NCI-H226 (cell line): ENCODE results near the gene TMEM109.

ENCODE experiments used
- DNase-seq: peaks from one replicate; pipeline ENCODE4 v3.0.0-alpha.2; 2015

TMEM109 gene

GRCh38 chr11:60945295-60945667 is 31.3 kb downstream of the TMEM109 start:
- DNase-seq: no peak

GRCh38 chr11:60946601-60947264 is 32.8 kb downstream of the TMEM109 start:
- no peak for DNase-seq

GRCh38 chr11:60947700-60948099 is 33.7 kb downstream of the TMEM109 start:
- DNase-seq: no peak

GRCh38 chr11:60948250-60948649 is 34.3 kb downstream of the TMEM109 start:
- DNase-seq: peak; percentile 36

- DNase-seq: no peak
Observed at GRCh38 chr11:60950024-60950423, 36.1 kb downstream of the TMEM109 start.

- no peak for DNase-seq
Observed at GRCh38 chr11:60950933-60951605, 37.1 kb downstream of the TMEM109 start.

- DNase-seq: no peak
Observed at GRCh38 chr11:60951606-60951903, 37.6 kb downstream of the TMEM109 start.

- peak; percentile 47 for DNase-seq
Observed at GRCh38 chr11:60951904-60952741, 38.2 kb downstream of the TMEM109 start, which contains the start of gene SLC15A3. Gene SLC15A3 (minus strand): TSS chr11:60952176. CDS start chr11:60951551, 625 bp downstream.

GRCh38 chr11:60952742-60953170 is 38.8 kb downstream of the TMEM109 start:
- DNase-seq: no peak

- DNase-seq: no peak
Observed at GRCh38 chr11:60953781-60954180, 39.8 kb downstream of the TMEM109 start.

- DNase-seq: no peak
Observed at GRCh38 chr11:60954421-60954820, 40.5 kb downstream of the TMEM109 start.

- no peak for DNase-seq
Observed at GRCh38 chr11:60955571-60955970, 41.6 kb downstream of the TMEM109 start.

GRCh38 chr11:60957188-60957587 is 43.2 kb downstream of the TMEM109 start:
- no peak for DNase-seq

GRCh38 chr11:60959431-60959830 is 45.5 kb downstream of the TMEM109 start:
- DNase-seq: no peak

GRCh38 chr11:60960405-60960804 is 46.4 kb downstream of the TMEM109 start:
- DNase-seq: no peak

GRCh38 chr11:60964801-60965200 is 50.8 kb downstream of the TMEM109 start:
- DNase-seq: no peak

- no peak for DNase-seq
Observed at GRCh38 chr11:60966890-60967289, 52.9 kb downstream of the TMEM109 start.

- no peak for DNase-seq
Observed at GRCh38 chr11:60968223-60968622, 54.3 kb downstream of the TMEM109 start.

GRCh38 chr11:60970369-60970774 is 56.4 kb downstream of the TMEM109 start:
- peak; percentile 40 for DNase-seq

- no peak for DNase-seq
Observed at GRCh38 chr11:60970890-60971289, 56.9 kb downstream of the TMEM109 start.

- no peak for DNase-seq
Observed at GRCh38 chr11:60971520-60971919, 57.6 kb downstream of the TMEM109 start, which contains the start of gene CD6. Gene CD6 (plus strand): TSS chr11:60971680. CDS start chr11:60971866, 186 bp downstream.

- DNase-seq: no peak
Observed at GRCh38 chr11:60972182-60973030, 58.4 kb downstream of the TMEM109 start.
